IMR-90 (cell line): ENCODE results near the gene ATG5.

Source experiments
- MXI1 ChIP-seq: IDR thresholded peaks from 2 replicates; pipeline ENCODE4 v1.6.1; 2012; ENCODE audit warnings: low read depth, mild to moderate bottlenecking, low read length, moderate library complexity, borderline replicate concordance
- POLR2A ChIP-seq: IDR thresholded peaks from 2 replicates; pipeline ENCODE4 v1.6.1; 2012; ENCODE audit warnings: mild to moderate bottlenecking, low read depth, low read length
- TF ChIP-seq, protein P1 (sequence below): conservative IDR thresholded peaks from 2 replicates; pipeline ENCODE4 v1.5.1; 2012; ENCODE audit warnings: mild to moderate bottlenecking, low read depth, low read length, improper control_type of control experiment
- TF ChIP-seq, protein P2 (sequence below): fragments of 150-350 bp; IDR thresholded peaks from 2 replicates; pipeline ENCODE4 v1.6.1; 2016; ENCODE audit warnings: low read depth, mild to moderate bottlenecking, low read length, moderate library complexity, borderline replicate concordance

DNA sequence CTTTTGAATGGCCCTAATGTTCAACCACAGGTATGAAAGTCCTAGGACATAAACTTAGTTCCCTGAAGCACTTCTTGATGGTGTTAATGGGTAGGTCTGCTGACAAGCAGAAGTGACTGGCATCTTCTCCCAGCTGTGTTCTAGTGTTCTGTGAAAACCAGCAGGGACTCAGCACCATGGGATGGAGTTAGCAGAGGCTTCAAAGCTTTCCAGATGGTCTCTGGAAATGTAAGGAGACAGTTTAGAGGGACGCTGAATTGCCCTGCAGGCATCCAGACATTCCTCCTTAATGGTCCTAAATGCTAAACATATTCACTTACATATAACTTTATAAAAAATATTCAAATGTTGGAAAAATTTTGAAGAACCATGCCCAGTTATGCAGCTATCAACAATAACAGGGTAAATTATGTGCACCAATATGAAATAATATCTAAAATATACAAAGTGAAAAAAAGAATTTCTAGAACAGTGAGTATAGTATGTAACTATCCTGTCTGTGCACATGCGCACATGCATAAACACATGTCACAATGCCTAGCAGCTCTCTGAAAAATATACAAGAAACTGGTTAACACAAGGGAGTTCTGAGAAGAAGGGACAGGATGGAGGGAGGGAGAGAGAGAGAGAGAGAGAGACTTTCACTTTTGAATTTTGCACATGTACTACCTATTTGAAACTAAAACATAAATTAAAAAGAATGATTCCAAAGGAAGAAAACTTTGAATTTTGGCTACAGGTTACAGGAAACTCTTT, 152.3 kb downstream of the ATG5 start:
- TF ChIP-seq, protein P1, sequence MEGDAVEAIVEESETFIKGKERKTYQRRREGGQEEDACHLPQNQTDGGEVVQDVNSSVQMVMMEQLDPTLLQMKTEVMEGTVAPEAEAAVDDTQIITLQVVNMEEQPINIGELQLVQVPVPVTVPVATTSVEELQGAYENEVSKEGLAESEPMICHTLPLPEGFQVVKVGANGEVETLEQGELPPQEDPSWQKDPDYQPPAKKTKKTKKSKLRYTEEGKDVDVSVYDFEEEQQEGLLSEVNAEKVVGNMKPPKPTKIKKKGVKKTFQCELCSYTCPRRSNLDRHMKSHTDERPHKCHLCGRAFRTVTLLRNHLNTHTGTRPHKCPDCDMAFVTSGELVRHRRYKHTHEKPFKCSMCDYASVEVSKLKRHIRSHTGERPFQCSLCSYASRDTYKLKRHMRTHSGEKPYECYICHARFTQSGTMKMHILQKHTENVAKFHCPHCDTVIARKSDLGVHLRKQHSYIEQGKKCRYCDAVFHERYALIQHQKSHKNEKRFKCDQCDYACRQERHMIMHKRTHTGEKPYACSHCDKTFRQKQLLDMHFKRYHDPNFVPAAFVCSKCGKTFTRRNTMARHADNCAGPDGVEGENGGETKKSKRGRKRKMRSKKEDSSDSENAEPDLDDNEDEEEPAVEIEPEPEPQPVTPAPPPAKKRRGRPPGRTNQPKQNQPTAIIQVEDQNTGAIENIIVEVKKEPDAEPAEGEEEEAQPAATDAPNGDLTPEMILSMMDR = no peak
- TF ChIP-seq, protein P2, sequence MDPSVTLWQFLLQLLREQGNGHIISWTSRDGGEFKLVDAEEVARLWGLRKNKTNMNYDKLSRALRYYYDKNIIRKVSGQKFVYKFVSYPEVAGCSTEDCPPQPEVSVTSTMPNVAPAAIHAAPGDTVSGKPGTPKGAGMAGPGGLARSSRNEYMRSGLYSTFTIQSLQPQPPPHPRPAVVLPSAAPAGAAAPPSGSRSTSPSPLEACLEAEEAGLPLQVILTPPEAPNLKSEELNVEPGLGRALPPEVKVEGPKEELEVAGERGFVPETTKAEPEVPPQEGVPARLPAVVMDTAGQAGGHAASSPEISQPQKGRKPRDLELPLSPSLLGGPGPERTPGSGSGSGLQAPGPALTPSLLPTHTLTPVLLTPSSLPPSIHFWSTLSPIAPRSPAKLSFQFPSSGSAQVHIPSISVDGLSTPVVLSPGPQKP = no peak
- TF ChIP-seq POLR2A (no peak), MXI1 (no peak)
